Neuron (in vitro differentiated cells): Measurements from ENCODE around the gene GNAT1.
A peak's percentile ranks its signal among the peaks of the same experiment; 100 is the strongest.
"Not testable (repeated sequence)": the region's sequence is repeated elsewhere in the genome, so short reads cannot be mapped to it uniquely, and the experiment has no call there.

Source experiments
- H2AFZ ChIP-seq: one replicate; pipeline ENCODE4 v1.6.1; 2013; ENCODE audit warnings: low read depth, mild to moderate bottlenecking, inconsistent platforms, low read length, moderate library complexity
- H3K27me3 ChIP-seq: one replicate; pipeline ENCODE4 v1.6.1; 2013; ENCODE audit warnings: low read length; ENCODE audit not compliant: insufficient read depth
- H3K36me3 ChIP-seq: one replicate; pipeline ENCODE4 v1.6.1; 2013; ENCODE audit warnings: low read length; ENCODE audit not compliant: insufficient read depth
- H3K4me1 ChIP-seq: one replicate; pipeline ENCODE4 v1.6.1; 2013; ENCODE audit warnings: low read length; ENCODE audit not compliant: insufficient read depth
- H3K4me3 ChIP-seq: 2 replicates; pipeline ENCODE4 v1.5.1; 2013; ENCODE audit warnings: mild to moderate bottlenecking, low read length, moderate library complexity
- H3K9me3 ChIP-seq: one replicate; pipeline ENCODE4 v1.6.1; 2013; ENCODE audit warnings: low read length

The GNAT1 gene

GRCh38 chr3:50215529-50215928 is 24.1 kb downstream of the GNAT1 start:
- no peaks in the 10 kb centered on the region for H3K9me3 ChIP-seq
- no peaks in the 10 kb centered on the region for H3K36me3 ChIP-seq
- H3K4me3 ChIP-seq, result no peak overlapping the region
- no peak overlapping the region for H2AFZ ChIP-seq
- peaks cover 3% of the 10 kb centered on the region for H3K4me1 ChIP-seq
- peaks cover 3% of the 10 kb centered on the region for H3K27me3 ChIP-seq

GRCh38 chr3:50217681-50218080 is 26.3 kb downstream of the GNAT1 start:
- Histone ChIP-seq H3K36me3 (no peaks in the 10 kb centered on the region), H2AFZ (no peak overlapping the region), H3K27me3 (no peaks in the 10 kb centered on the region), H3K4me3 (no peak overlapping the region), H3K4me1 (peaks cover 16% of the 10 kb centered on the region), H3K9me3 (no peaks in the 10 kb centered on the region)

DNA sequence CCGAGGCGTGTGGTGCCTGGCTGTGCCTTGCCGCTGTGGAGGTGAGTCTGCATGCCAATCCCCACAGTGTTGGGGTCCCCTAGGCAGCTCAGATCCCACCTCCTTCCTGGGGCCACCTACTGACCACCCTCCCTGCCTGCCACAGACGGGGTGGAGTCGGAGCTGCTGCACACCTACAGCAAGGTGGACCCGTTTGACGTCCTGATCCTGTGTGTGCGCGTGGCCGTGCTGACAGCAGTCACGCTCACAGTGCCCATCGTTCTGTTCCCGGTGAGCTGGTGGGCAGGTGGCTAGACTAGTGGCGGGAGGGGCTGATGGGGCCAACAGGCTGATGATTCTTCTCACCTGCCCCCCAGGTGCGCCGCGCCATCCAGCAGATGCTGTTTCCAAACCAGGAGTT is 27.0 kb downstream of the GNAT1 start:
- H3K27me3 ChIP-seq, result no peaks in the 10 kb centered on the region
- H3K4me1 ChIP-seq, result peaks cover 16% of the 10 kb centered on the region
- H3K4me3 ChIP-seq, result no peak overlapping the region
- no peak overlapping the region for H2AFZ ChIP-seq
- no peaks in the 10 kb centered on the region for H3K36me3 ChIP-seq
- H3K9me3 ChIP-seq, result no peaks in the 10 kb centered on the region

GRCh38 chr3:50219285-50219684 is 27.9 kb downstream of the GNAT1 start:
- H3K36me3 ChIP-seq, result no peaks in the 10 kb centered on the region
- H2AFZ ChIP-seq, result no peak overlapping the region
- H3K27me3 ChIP-seq, result no peaks in the 10 kb centered on the region
- no peaks in the 10 kb centered on the region for H3K9me3 ChIP-seq
- H3K4me1 ChIP-seq, result peaks cover 16% of the 10 kb centered on the region
- H3K4me3 ChIP-seq, result no peak overlapping the region

- peaks cover 16% of the 10 kb centered on the region for H3K4me1 ChIP-seq
- H3K4me3 ChIP-seq, result no peak overlapping the region
- no peaks in the 10 kb centered on the region for H3K27me3 ChIP-seq
- no peak overlapping the region for H2AFZ ChIP-seq
- no peaks in the 10 kb centered on the region for H3K9me3 ChIP-seq
- H3K36me3 ChIP-seq, result no peaks in the 10 kb centered on the region
Measured at GRCh38 chr3:50220109-50220508, 28.7 kb downstream of the GNAT1 start.

- Histone ChIP-seq H3K27me3 (no peaks in the 10 kb centered on the region), H3K36me3 (no peaks in the 10 kb centered on the region), H3K9me3 (no peaks in the 10 kb centered on the region), H3K4me3 (no peak overlapping the region), H3K4me1 (peaks cover 16% of the 10 kb centered on the region), H2AFZ (no peak overlapping the region)
Measured at GRCh38 chr3:50221051-50221410, 29.6 kb downstream of the GNAT1 start.

GRCh38 chr3:50221411-50222168 is 30.2 kb downstream of the GNAT1 start:
- Histone ChIP-seq H3K4me3 (no peak overlapping the region), H2AFZ (no peak overlapping the region), H3K27me3 (no peaks in the 10 kb centered on the region), H3K9me3 (no peaks in the 10 kb centered on the region), H3K36me3 (no peaks in the 10 kb centered on the region), H3K4me1 (peaks cover 16% of the 10 kb centered on the region)

DNA sequence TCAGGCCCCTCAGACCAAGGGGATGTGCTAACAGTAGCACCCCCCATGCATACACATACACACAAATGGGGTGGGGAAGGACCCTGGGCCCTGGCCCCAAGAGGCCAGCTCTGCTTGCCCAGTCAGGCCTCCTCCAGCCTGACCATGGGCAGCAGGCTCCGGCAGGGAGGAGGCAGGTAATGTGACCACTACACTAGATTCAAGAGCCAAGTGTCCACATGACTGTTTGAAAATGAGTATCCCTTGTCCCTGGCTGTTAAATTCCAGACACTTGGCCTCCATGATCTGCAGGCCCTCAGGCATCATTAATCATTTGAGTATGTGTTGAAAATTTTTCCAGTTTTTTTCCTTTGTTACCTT is 30.7 kb downstream of the GNAT1 start:
- Histone ChIP-seq H3K27me3 (no peaks in the 10 kb centered on the region), H3K4me3 (no peak overlapping the region), H2AFZ (no peak overlapping the region), H3K36me3 (no peaks in the 10 kb centered on the region), H3K4me1 (peaks cover 19% of the 10 kb centered on the region), H3K9me3 (no peaks in the 10 kb centered on the region)

- Histone ChIP-seq H3K27me3 (no peaks in the 10 kb centered on the region), H3K4me3 (no peak overlapping the region), H3K4me1 (peaks cover 32% of the 10 kb centered on the region), H2AFZ (no peak overlapping the region), H3K36me3 (no peaks in the 10 kb centered on the region), H3K9me3 (no peaks in the 10 kb centered on the region)
Measured at GRCh38 chr3:50224639-50225038, 33.2 kb downstream of the GNAT1 start.

DNA sequence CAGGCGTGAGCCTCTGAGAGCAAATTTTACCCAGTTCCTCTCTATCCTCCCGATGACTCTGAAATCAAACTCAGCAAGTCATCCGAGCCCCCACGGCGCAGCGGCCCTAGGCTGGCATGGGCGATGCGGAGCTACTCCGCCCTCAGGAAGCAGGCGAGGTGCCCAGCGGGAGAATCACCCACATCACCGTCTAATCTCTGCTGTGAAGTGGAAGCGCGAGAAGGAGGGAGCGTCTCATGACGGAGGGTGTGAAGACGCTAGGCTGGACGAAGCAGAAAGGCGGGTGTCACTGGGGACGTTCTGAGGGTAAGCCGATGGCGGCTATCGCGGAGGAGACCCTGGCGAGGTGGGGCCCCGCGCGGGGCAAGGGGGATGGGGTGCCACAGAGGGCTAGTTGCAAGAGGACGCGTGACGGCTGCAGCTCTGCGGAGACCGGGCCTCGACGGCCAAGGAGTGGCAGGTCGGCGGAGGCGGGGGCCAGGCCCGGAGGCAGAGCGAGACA is 35.5 kb downstream of the GNAT1 start:
- H3K9me3 ChIP-seq, result no peaks in the 10 kb centered on the region
- H2AFZ ChIP-seq, result no peak overlapping the region
- H3K36me3 ChIP-seq, result no peaks in the 10 kb centered on the region
- H3K27me3 ChIP-seq, result no peaks in the 10 kb centered on the region
- peaks cover 16% of the 10 kb centered on the region for H3K4me1 ChIP-seq
- peak overlapping the region; percentile 9 for H3K4me3 ChIP-seq

- Histone ChIP-seq H3K4me1 (peaks cover 19% of the 10 kb centered on the region), H2AFZ (peak overlapping the region; percentile 33), H3K36me3 (no peaks in the 10 kb centered on the region), H3K9me3 (no peaks in the 10 kb centered on the region), H3K4me3 (peak overlapping the region; percentile 75), H3K27me3 (no peaks in the 10 kb centered on the region)
Measured at GRCh38 chr3:50227390-50228183, 36.2 kb downstream of the GNAT1 start.

DNA sequence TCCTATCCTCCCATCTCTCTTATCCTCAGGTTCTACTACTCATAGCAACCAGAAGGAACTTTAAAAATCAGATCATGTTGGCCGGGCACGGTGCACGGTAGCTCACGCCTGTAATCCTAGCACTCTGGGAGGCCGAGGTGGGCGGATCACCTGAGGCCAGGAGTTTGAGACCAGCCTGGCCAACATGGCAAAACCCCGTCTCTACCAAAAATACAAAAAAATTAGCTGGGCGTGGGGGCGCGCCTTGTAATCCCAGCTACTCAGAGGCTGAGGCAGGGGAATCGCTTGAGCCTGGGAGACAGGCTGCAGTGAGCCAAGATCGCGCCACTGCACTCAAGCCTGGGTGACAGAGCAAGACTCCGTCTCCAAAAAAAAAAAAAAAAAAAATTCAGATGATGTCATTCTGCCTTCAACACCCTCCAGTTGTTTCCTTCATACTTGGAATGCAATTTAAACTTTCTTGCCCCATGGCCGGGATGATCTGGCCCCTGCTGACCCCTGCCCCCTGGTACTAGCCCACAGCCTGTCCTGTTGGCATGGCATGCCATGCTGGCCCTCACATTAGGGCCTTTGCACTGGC is 36.9 kb downstream of the GNAT1 start:
- not testable (repeated sequence) for H2AFZ ChIP-seq, H3K36me3 ChIP-seq, H3K27me3 ChIP-seq, H3K9me3 ChIP-seq
- peaks cover 26% of the 10 kb centered on the region for H3K4me1 ChIP-seq
- peak overlapping the region; percentile 75 for H3K4me3 ChIP-seq

- Histone ChIP-seq H3K27me3 (no peaks in the 10 kb centered on the region), H3K36me3 (no peaks in the 10 kb centered on the region), H3K9me3 (no peaks in the 10 kb centered on the region), H3K4me3 (no peak overlapping the region), H3K4me1 (peaks cover 32% of the 10 kb centered on the region), H2AFZ (no peak overlapping the region)
Measured at GRCh38 chr3:50229490-50229889, 38.1 kb downstream of the GNAT1 start.
